CD4-positive, alpha-beta T cell treated with Interferon gamma for 1 hour (primary cell): ENCODE measurements around the gene SEPTIN7.

Experiments
- DNase-seq: peaks from one replicate; pipeline ENCODE4 v3.0.0-alpha.2; 2020

SEPTIN7 gene

GRCh38 chr7:35839860-35840854, 39.3 kb downstream of the SEPTIN7 start:
- DNase-seq: no peak

GRCh38 chr7:35846816-35847412, 46.1 kb downstream of the SEPTIN7 start:
- no peak for DNase-seq

- no peak for DNase-seq
Measured at GRCh38 chr7:35848725-35849124, 47.9 kb downstream of the SEPTIN7 start.

- no peak for DNase-seq
Measured at GRCh38 chr7:35849158-35849831, 48.4 kb downstream of the SEPTIN7 start.

- no peak for DNase-seq
Measured at GRCh38 chr7:35849954-35850353, 49.1 kb downstream of the SEPTIN7 start.
